Breast epithelium (tissue), 3 donors: ENCODE measurements around the gene CCDC85B.

Experiments
- CTCF ChIP-seq, 3 donors: fragments of 450-650 bp; IDR thresholded peaks; one replicate each; pipeline ENCODE4 v1.5.1; 2016 to 2017; ENCODE audit warnings: antibody characterized with exemption in 3 of 3, mild to moderate bottlenecking in 3 of 3, moderate library complexity in 3 of 3
- POLR2A ChIP-seq: fragments of 450-650 bp; IDR thresholded peaks from one replicate; pipeline ENCODE4 v1.6.1; 2016; ENCODE audit warnings: antibody characterized with exemption, mild to moderate bottlenecking, moderate library complexity
- POLR2AphosphoS5 ChIP-seq, 3 donors: sonication (generic); formaldehyde crosslinking; IDR thresholded peaks; one replicate each; pipeline ENCODE4 v1.6.1; 2017; ENCODE audit warnings: antibody characterized with exemption in 3 of 3

GRCh38 chr11:65862191-65862735 is 28.2 kb upstream of the CCDC85B start:
- no peak for TF ChIP-seq CTCF (IDR thresholded peaks at IDR 0.05)
- no peak for TF ChIP-seq POLR2AphosphoS5 (IDR thresholded peaks at IDR 0.05)
- TF ChIP-seq POLR2A: no peak
